Activated CD8-positive, alpha-beta T cell treated with anti-CD3 and anti-CD28 coated beads for 36 hours (primary cell): ENCODE data around the gene LPAR4. TPM values are rescaled to one million over a fixed set of nuclear protein-coding genes. Genes with fewer than 3 reads are reported as not detected.

Experiments
- ATAC-seq: fragments of 200-7000 bp; cut with Tn5 transposase; one replicate; pipeline ENCODE4 v1.10.0; 2021; ENCODE audit warnings: mild to moderate bottlenecking, moderate library complexity
- CTCF ChIA-PET: fragments of 350-600 bp; sonication (Branson Sonifier 250); formaldehyde crosslinking; loops from one replicate; lab custom pipeline; 2021; ENCODE audit warnings: antibody characterized with exemption; lab: Charles Lee
- POLR2A ChIA-PET: fragments of 350-600 bp; sonication (Branson Sonifier 250); formaldehyde crosslinking; loops from one replicate; lab custom pipeline; 2021; ENCODE audit warnings: antibody characterized with exemption; lab: Charles Lee
- DNase-seq: peaks from one replicate; pipeline ENCODE4 v3.0.0-alpha.2; 2020
- H3K27ac Mint-ChIP-seq: one replicate; pipeline ENCODE4 v1.8.0; 2021; ENCODE audit warnings: mild to moderate bottlenecking, mixed read lengths
- H3K27me3 Mint-ChIP-seq: one replicate; pipeline ENCODE4 v1.8.0; 2021; ENCODE audit warnings: mixed read lengths
- H3K36me3 Mint-ChIP-seq: one replicate; pipeline ENCODE4 v1.8.0; 2021; ENCODE audit warnings: low read depth, mixed read lengths
- H3K4me1 Mint-ChIP-seq: one replicate; pipeline ENCODE4 v1.8.0; 2021; ENCODE audit warnings: low read depth, mixed read lengths
- H3K4me3 Mint-ChIP-seq: one replicate; pipeline ENCODE4 v1.8.0; 2021; ENCODE audit warnings: mild to moderate bottlenecking, moderate library complexity, mixed read lengths
- H3K9me3 Mint-ChIP-seq: one replicate; pipeline ENCODE4 v1.8.0; 2021; ENCODE audit warnings: mixed read lengths
- intact Hi-C: fragments of 100-400 bp; cut with micrococcal nuclease; formaldehyde crosslinking; loops from one replicate; pipeline ENCODE4 v1.10.0; 2022
- total RNA-seq, 2 experiments: library from RNA; stranded (reverse); gene quantifications; one replicate each; pipeline ENCODE4 v1.2.3, GENCODE V29; 2021
- TF ChIP-seq, protein P1 (sequence below): fragments of 200-600 bp; IDR thresholded peaks from one replicate; pipeline ENCODE4 v1.8.0; 2022; ENCODE audit warnings: antibody characterized with exemption, mild to moderate bottlenecking

Gene LPAR4
- not detected for total RNA-seq

DNA sequence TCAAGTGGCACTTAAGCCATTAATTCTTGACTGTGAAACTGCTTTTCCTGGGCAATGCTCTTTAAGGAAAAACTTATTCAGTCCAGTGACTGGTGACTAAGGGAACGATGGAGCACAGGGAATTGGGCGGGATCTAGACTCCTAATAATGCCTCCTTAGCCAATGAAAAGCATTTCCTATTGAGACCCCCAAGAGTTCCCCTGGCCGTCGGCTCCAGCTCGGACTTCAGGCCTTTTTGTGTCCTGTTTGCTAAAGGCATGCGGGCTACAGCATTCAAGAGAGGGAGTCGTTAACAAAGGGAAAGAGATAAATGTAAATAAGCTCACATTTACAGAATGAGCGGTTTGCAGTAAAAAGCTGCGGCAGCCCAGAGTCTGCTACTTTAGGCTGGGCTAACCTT, at the start of gene LPAR4:
Gene LPAR4, plus strand, starts transcription at position 232 of the 400 bp plus-strand sequence. CDS start 7,150 bp downstream, outside the sequence.
- intact Hi-C loops, result no loop called here

GRCh38 chrX:78706071-78706470, 41.4 kb upstream of the LPAR4 start:
- CTCF ChIA-PET, result no interaction called here

More for the DNA sequence above, at the start of gene LPAR4:
- H3K27me3 Mint-ChIP-seq, result no peaks in the 10 kb centered on the region
- TF ChIP-seq, protein P1, sequence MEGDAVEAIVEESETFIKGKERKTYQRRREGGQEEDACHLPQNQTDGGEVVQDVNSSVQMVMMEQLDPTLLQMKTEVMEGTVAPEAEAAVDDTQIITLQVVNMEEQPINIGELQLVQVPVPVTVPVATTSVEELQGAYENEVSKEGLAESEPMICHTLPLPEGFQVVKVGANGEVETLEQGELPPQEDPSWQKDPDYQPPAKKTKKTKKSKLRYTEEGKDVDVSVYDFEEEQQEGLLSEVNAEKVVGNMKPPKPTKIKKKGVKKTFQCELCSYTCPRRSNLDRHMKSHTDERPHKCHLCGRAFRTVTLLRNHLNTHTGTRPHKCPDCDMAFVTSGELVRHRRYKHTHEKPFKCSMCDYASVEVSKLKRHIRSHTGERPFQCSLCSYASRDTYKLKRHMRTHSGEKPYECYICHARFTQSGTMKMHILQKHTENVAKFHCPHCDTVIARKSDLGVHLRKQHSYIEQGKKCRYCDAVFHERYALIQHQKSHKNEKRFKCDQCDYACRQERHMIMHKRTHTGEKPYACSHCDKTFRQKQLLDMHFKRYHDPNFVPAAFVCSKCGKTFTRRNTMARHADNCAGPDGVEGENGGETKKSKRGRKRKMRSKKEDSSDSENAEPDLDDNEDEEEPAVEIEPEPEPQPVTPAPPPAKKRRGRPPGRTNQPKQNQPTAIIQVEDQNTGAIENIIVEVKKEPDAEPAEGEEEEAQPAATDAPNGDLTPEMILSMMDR, result no peak
- no peaks in the 10 kb centered on the region for H3K9me3 Mint-ChIP-seq
- DNase-seq (no peak), ATAC-seq (no peak)
- H3K27ac Mint-ChIP-seq, result no peak within 1 kb of the TSS
- CTCF ChIA-PET, result interaction anchor here (0.7 kb wide), 1 partner anchor 110 kb away, joined by 3 read pairs; no protein-coding TSS in a partner anchor
- H3K36me3 Mint-ChIP-seq, result no peaks in the 10 kb centered on the region
- peaks cover 3% of the 10 kb centered on the region for H3K4me1 Mint-ChIP-seq
- no peak within 1 kb of the TSS for H3K4me3 Mint-ChIP-seq
- POLR2A ChIA-PET, result no interaction called here

GRCh38 chrX:78708262-78708661, 39.3 kb upstream of the LPAR4 start:
- Mint-ChIP-seq H3K36me3 (no peaks in the 10 kb centered on the region), H3K4me1 (no peaks in the 10 kb centered on the region), H3K27ac (no peak overlapping the region), H3K4me3 (no peak overlapping the region), H3K27me3 (no peaks in the 10 kb centered on the region), H3K9me3 (no peaks in the 10 kb centered on the region)
- intact Hi-C loops, result no loop called here
- ChIA-PET POLR2A (no interaction called here), CTCF (interaction anchor here (1.4 kb wide), 1 partner anchor 704 kb away, joined by 3 read pairs; no protein-coding TSS in a partner anchor)
- ATAC-seq (no peak), DNase-seq (peak; percentile 1)
- TF ChIP-seq, protein P1, result no peak

More at GRCh38 chrX:78706071-78706470, 41.4 kb upstream of the LPAR4 start:
- TF ChIP-seq, protein P1, result no peak
- POLR2A ChIA-PET, result no interaction called here
- Mint-ChIP-seq H3K27ac (no peak overlapping the region), H3K9me3 (no peaks in the 10 kb centered on the region), H3K4me1 (no peaks in the 10 kb centered on the region), H3K36me3 (no peaks in the 10 kb centered on the region), H3K4me3 (no peak overlapping the region), H3K27me3 (no peaks in the 10 kb centered on the region)
- ATAC-seq (no peak), DNase-seq (no peak)
- intact Hi-C loops, result no loop called here

GRCh38 chrX:78708816-78709215, 38.7 kb upstream of the LPAR4 start:
- Mint-ChIP-seq H3K27ac (no peak overlapping the region), H3K9me3 (no peaks in the 10 kb centered on the region), H3K4me1 (no peaks in the 10 kb centered on the region), H3K27me3 (no peaks in the 10 kb centered on the region), H3K36me3 (no peaks in the 10 kb centered on the region), H3K4me3 (no peak overlapping the region)
- ATAC-seq (no peak), DNase-seq (no peak)
- intact Hi-C loops, result no loop called here
- TF ChIP-seq, protein P1, result no peak
- CTCF ChIA-PET, result interaction anchor here (1.4 kb wide), 1 partner anchor 704 kb away, joined by 3 read pairs; no protein-coding TSS in a partner anchor
- POLR2A ChIA-PET, result no interaction called here

GRCh38 chrX:78710171-78710570, 37.3 kb upstream of the LPAR4 start:
- POLR2A ChIA-PET, result no interaction called here
- DNase-seq (no peak), ATAC-seq (no peak)
- CTCF ChIA-PET, result interaction anchor here (0.9 kb wide), 1 partner anchor 114 kb away, joined by 4 read pairs; no protein-coding TSS in a partner anchor
- intact Hi-C loops, result no loop called here
- no peaks in the 10 kb centered on the region for H3K4me1 Mint-ChIP-seq
- TF ChIP-seq, protein P1, result no peak
- no peaks in the 10 kb centered on the region for H3K27me3 Mint-ChIP-seq
- no peaks in the 10 kb centered on the region for H3K36me3 Mint-ChIP-seq
- no peak overlapping the region for H3K27ac Mint-ChIP-seq
- no peak overlapping the region for H3K4me3 Mint-ChIP-seq
- H3K9me3 Mint-ChIP-seq, result no peaks in the 10 kb centered on the region
